WERI-Rb-1 (cell line): ENCODE results near the gene FOLR1.

ENCODE experiments used
- DNase-seq: peaks from one replicate; pipeline ENCODE4 v3.0.0-alpha.2; 2020
- H3K27ac ChIP-seq: fragments of 250-450 bp; sonication (Bioruptor Pico); 2 replicates; pipeline ENCODE4 v1.5.1; 2020; ENCODE audit warnings: mild to moderate bottlenecking, moderate library complexity
- H3K27me3 ChIP-seq: fragments of 250-450 bp; sonication (Bioruptor Pico); 2 replicates; pipeline ENCODE4 v1.5.1; 2021; ENCODE audit warnings: mild to moderate bottlenecking, low read depth, moderate library complexity; ENCODE audit not compliant: insufficient read depth, severe bottlenecking
- H3K36me3 ChIP-seq: fragments of 250-450 bp; sonication (Bioruptor Pico); 2 replicates; pipeline ENCODE4 v1.5.1; 2020; ENCODE audit warnings: mild to moderate bottlenecking, moderate library complexity
- H3K4me3 ChIP-seq: 2 replicates; pipeline ENCODE4 v1.5.1; 2011; ENCODE audit warnings: low read depth, mild to moderate bottlenecking, control low read depth, low read length
- H3K9me3 ChIP-seq: fragments of 250-450 bp; sonication (Bioruptor Pico); 2 replicates; pipeline ENCODE4 v1.5.1; 2021; ENCODE audit warnings: mild to moderate bottlenecking, moderate library complexity; ENCODE audit not compliant: severe bottlenecking
- TF ChIP-seq, protein P1 (sequence below): IDR thresholded peaks from 2 replicates; pipeline ENCODE4 v1.5.1; 2011; ENCODE audit warnings: low read depth, mild to moderate bottlenecking, control low read depth, inconsistent platforms, low read length

The FOLR1 gene

GRCh38 chr11:72216638-72217037 is 24.7 kb downstream of the FOLR1 start, which contains the start of gene FOLR2:
TSS of gene FOLR2 (plus strand) at chr11:72216794. CDS start at chr11:72218585, 1,791 bp downstream.
- Histone ChIP-seq H3K4me3 (no peak within 1 kb of the TSS), H3K9me3 (no peaks in the 10 kb centered on the region), H3K36me3 (no peaks in the 10 kb centered on the region), H3K27me3 (no peaks in the 10 kb centered on the region), H3K27ac (no peak within 1 kb of the TSS)
- TF ChIP-seq, protein P1, sequence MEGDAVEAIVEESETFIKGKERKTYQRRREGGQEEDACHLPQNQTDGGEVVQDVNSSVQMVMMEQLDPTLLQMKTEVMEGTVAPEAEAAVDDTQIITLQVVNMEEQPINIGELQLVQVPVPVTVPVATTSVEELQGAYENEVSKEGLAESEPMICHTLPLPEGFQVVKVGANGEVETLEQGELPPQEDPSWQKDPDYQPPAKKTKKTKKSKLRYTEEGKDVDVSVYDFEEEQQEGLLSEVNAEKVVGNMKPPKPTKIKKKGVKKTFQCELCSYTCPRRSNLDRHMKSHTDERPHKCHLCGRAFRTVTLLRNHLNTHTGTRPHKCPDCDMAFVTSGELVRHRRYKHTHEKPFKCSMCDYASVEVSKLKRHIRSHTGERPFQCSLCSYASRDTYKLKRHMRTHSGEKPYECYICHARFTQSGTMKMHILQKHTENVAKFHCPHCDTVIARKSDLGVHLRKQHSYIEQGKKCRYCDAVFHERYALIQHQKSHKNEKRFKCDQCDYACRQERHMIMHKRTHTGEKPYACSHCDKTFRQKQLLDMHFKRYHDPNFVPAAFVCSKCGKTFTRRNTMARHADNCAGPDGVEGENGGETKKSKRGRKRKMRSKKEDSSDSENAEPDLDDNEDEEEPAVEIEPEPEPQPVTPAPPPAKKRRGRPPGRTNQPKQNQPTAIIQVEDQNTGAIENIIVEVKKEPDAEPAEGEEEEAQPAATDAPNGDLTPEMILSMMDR = no peak
- no peak for DNase-seq

DNA sequence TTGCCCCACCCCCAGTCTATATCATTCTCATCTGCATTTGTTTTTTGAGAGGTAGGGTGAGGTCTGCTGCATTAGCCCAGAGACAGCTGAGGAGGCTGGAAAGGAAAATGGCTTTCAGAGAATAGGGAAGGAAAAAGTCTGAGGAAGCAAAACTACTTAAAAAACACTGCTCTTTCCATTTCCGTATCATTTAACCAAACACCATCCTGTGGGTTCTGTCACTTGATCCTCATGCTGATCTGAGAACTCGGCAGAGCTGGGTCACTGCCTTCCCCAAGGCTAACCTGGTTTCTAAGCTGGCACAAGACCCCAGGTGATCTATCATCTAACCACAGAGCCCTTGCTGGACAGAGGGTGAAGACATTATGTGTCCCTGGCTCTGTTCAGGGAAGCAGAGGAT is 25.9 kb downstream of the FOLR1 start:
- no peak overlapping the region for H3K27ac ChIP-seq
- DNase-seq = no peak
- TF ChIP-seq, protein P1 = no peak
- no peak overlapping the region for H3K4me3 ChIP-seq
- H3K9me3 ChIP-seq = no peaks in the 10 kb centered on the region
- H3K36me3 ChIP-seq = no peaks in the 10 kb centered on the region
- H3K27me3 ChIP-seq = no peaks in the 10 kb centered on the region

- no peaks in the 10 kb centered on the region for H3K27me3 ChIP-seq
- H3K9me3 ChIP-seq = no peaks in the 10 kb centered on the region
- no peaks in the 10 kb centered on the region for H3K36me3 ChIP-seq
- no peak for DNase-seq
- H3K27ac ChIP-seq = no peak overlapping the region
- no peak overlapping the region for H3K4me3 ChIP-seq
- TF ChIP-seq, protein P1 = no peak
These were observed 26.4 kb downstream of the FOLR1 start for GRCh38 chr11:72218251-72218745.

GRCh38 chr11:72220696-72221363 is 28.9 kb downstream of the FOLR1 start:
- no peaks in the 10 kb centered on the region for H3K27me3 ChIP-seq
- DNase-seq = no peak

DNA sequence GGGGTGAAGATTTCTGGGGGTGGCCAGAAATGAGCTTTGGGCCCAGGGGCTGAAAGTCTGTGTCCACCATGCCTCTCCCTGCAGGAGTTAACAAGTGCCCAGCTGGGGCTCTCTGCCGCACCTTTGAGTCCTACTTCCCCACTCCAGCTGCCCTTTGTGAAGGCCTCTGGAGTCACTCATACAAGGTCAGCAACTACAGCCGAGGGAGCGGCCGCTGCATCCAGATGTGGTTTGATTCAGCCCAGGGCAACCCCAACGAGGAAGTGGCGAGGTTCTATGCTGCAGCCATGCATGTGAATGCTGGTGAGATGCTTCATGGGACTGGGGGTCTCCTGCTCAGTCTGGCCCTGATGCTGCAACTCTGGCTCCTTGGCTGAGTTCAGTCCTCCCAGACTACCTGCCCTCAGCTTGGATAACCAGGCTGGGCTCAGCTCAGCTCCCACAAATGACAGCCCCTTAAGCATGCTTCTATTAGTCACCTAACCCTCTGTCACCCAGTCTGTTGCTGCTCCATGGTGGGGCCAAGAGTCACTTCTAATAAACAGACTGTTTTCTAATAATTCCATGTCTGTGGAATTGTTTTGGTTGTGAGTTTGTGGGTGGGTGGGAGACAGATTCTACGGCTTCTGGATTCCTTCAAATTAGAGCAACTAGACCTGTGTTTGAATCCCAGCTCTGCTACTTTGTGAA is 29.6 kb downstream of the FOLR1 start:
- no peaks in the 10 kb centered on the region for H3K9me3 ChIP-seq
- H3K27me3 ChIP-seq = no peaks in the 10 kb centered on the region
- H3K4me3 ChIP-seq = no peak overlapping the region
- H3K36me3 ChIP-seq = peaks cover 4% of the 10 kb centered on the region
- DNase-seq = no peak
- TF ChIP-seq, protein P1 = no peak
- H3K27ac ChIP-seq = no peak overlapping the region

More at GRCh38 chr11:72220696-72221363, 28.9 kb downstream of the FOLR1 start:
- Histone ChIP-seq H3K27ac (no peak overlapping the region), H3K9me3 (no peaks in the 10 kb centered on the region), H3K36me3 (no peaks in the 10 kb centered on the region), H3K4me3 (no peak overlapping the region)
- TF ChIP-seq, protein P1 = no peak
